GM19351 (cell line): ENCODE data around the gene LEMD3.

Source experiments
- ATAC-seq: cut with Tn5 transposase; IDR thresholded peaks from one replicate; pipeline ENCODE4 v1.9.1; 2021; ENCODE audit warnings: mild to moderate bottlenecking, moderate library complexity; ENCODE audit not compliant: unreplicated experiment

Gene LEMD3

GRCh38 chr12:65169320-65170208, at the start of gene LEMD3:
Gene LEMD3 (plus strand): TSS chr12:65169583. CDS start chr12:65169597, 14 bp downstream.
- peak; percentile 87 for ATAC-seq

GRCh38 chr12:65121049-65121955, 48.1 kb upstream of the LEMD3 start, which contains the start of gene WIF1:
Gene WIF1 (minus strand): TSS chr12:65121305. CDS start chr12:65121191, 114 bp downstream.
- ATAC-seq, result peak; percentile 61

DNA sequence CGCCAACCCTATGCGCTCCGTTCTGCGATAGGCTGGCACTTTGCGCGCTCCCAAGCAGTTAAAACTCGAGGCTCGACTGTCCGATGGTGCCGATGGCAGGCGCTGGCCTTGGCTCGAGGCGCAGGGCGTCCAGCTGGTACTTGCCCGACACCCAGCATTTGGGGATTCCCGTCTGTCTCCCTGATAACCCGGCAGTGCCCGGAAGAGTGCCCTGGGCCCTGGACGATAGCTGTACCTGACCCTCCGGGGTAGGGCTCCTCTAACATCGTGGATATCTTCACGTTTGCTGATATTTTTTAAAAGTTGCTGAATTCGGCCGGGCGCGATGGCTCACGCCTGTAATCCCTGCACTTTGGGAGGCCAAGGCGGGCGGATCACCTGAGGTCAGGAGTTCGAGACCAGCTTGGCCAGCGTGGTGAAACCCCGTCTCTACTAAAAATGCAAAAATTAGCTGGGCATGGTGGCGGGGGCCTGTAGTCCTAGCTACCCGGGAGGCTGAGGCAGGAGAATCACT, 47.4 kb upstream of the LEMD3 start:
- no peak for ATAC-seq

- ATAC-seq, result no peak
Measured at GRCh38 chr12:65122703-65123102, 46.7 kb upstream of the LEMD3 start.

DNA sequence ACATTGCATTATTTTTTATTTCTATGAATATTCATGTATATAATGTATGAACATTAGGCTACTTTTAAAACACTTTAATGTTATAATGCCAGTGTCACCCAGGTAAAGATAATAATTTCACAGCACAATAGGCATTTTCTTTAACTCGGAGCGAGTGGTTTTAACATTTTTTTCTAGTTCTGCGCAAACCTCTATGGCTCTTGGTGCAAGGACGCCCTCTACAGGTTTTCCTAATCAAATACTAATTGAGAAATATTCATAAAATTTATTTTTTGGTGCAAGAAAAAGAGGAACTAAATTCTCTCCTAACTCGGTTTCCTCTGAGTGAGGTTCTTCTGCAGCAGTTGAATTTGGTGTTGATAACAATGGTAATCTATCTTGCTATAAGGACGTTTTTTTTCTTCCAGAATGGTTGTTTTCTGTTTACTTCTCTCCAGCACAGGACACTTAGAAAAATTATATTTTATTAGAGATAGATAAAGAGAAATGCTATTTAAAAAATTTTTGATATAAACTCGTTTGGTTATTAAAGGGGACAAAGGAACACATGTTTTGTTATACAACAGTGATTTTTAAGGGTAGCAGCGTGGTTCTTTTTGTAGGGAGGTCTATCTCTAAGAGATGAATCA, 45.8 kb upstream of the LEMD3 start:
- ATAC-seq, result peak; percentile 53

GRCh38 chr12:65125247-65125646, 44.1 kb upstream of the LEMD3 start:
- ATAC-seq, result no peak

DNA sequence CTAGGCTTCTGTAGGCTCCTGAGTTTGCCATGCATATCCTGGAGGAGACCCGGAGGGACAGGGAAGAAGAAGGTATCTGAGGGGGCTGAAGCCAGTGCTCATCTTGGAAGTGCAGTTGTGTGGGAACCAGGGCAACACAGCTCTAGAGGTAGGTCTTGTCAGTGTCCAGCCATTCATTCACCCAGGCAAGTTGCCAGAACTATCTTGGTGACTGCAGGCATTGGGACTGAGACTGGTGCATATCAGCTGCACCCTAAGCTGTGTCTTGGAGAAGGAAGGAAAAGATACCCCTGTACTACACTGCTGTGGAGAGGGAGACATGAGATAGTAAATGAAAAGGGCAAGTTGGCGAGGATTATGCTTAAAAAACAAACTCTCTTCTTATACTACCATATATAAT, 43.4 kb upstream of the LEMD3 start:
- ATAC-seq, result no peak

DNA sequence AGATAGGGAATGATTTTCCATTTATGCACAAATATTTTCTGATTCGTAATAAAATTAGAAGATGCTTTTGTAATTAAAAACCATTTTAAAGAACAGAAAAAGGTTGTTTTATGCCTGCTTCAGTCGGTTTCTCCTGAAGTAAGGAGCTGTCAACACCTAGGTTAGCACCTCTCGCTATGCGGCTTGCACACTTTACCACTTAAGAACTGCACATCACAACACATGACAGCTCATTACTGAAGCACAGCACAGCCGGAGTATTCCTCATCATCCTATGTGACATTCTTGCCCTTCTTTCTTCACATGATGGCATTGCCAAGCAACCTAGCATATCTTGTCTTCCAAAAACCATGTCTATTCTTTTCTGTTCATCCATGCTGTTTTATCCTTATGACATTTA, 42.9 kb upstream of the LEMD3 start:
- no peak for ATAC-seq

- no peak for ATAC-seq
Measured at GRCh38 chr12:65133879-65134278, 35.5 kb upstream of the LEMD3 start.

GRCh38 chr12:65139389-65139788, 30.0 kb upstream of the LEMD3 start:
- ATAC-seq, result no peak

GRCh38 chr12:65140738-65141137, 28.6 kb upstream of the LEMD3 start:
- ATAC-seq, result no peak

- no peak for ATAC-seq
Measured at GRCh38 chr12:65147312-65147905, 22.0 kb upstream of the LEMD3 start.

DNA sequence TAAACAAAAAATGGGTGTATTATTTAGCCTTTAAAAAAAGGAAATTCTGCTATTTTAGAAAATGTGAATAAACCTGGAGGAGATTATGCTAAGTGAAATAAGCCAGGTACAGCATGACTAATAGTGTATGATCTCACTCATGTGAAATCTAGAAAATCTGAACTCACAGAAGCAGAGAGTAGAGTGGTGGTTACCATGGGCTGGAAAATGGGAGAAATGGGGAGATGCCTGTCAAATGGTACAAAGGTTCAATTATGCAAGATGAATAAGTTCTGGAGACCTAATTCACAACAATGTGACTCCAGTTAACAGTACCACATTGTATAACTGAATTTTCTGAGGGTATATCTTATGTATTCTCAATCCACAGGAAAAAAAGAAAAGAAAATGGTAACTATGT, 17.4 kb upstream of the LEMD3 start:
- no peak for ATAC-seq

- no peak for ATAC-seq
Measured at GRCh38 chr12:65152596-65152995, 16.8 kb upstream of the LEMD3 start.

- ATAC-seq, result peak; percentile 35
Measured at GRCh38 chr12:65155784-65156183, 13.6 kb upstream of the LEMD3 start.

DNA sequence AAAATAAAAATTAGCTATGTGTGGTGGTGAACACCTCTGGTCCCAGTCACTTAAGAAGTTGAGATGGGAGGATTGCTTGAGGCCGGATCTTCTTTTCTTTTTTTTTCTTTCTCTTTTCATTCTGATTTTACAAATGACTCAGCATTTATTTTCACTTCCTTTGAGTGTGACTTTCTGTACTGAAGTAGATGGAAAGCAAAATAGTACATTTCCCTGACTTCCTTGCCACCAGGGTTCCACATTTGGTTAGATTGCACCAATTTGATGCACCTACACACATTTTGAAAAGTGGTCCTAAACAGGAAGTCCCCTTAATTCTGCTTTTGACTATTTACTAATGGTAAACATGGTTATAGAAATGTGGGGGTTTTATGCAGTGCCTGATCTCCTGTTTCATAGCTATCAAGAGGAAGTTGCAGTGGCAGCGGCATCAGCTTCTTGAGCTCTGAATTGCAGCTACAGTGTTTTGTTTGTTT, 13.0 kb upstream of the LEMD3 start:
- ATAC-seq, result peak; percentile 92

DNA sequence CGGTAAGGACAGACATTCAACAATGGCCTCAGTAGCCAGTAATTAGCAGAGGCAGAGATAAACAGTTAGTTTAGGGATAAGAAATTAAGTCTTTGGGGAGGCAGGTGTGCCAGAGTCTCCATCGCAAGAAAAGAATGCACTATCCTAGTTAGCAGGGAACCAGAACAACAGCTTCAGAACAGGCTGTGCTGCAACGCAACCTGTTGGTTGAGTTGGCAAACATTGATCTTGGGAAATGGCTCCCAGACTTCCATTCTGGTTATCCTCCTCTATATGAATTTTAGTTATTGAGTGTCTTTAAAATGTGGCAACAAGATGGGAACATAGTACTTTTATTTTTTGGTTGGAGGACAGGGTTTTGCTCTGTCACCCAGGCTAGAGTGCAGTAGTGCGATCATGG, 12.3 kb upstream of the LEMD3 start:
- no peak for ATAC-seq

- peak; percentile 66 for ATAC-seq
Measured at GRCh38 chr12:65162609-65163008, 6.8 kb upstream of the LEMD3 start.

GRCh38 chr12:65164244-65164643, 5.1 kb upstream of the LEMD3 start:
- ATAC-seq, result no peak

GRCh38 chr12:65164774-65165173, 4.6 kb upstream of the LEMD3 start:
- no peak for ATAC-seq
